GM18519 (cell line): ENCODE data around the gene ATP9B.

ENCODE experiments used
- ATAC-seq: cut with Tn5 transposase; IDR thresholded peaks from one replicate; pipeline ENCODE4 v1.9.1; 2021; ENCODE audit warnings: mild to moderate bottlenecking, moderate library complexity; ENCODE audit not compliant: unreplicated experiment, low FRiP score

The ATP9B gene

DNA sequence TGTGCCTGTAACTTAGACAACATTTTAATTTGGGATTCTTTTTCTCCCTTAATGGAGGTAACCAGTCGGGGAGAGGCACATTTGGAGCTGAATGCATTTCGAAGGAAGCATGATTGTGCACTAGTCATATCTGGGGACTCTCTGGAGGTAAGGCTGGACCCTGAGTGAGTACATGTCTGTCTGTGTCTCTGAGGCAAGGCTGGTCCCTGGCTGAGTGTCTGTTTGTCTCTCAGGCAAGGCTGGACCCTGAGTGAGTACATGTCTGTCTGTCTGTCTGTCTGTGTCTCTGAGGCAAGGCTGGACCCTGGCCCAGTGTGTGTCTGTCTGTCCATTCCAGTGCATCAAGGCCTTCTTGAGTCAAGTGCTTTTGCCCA is 275.0 kb downstream of the ATP9B start:
- ATAC-seq, result no peak

DNA sequence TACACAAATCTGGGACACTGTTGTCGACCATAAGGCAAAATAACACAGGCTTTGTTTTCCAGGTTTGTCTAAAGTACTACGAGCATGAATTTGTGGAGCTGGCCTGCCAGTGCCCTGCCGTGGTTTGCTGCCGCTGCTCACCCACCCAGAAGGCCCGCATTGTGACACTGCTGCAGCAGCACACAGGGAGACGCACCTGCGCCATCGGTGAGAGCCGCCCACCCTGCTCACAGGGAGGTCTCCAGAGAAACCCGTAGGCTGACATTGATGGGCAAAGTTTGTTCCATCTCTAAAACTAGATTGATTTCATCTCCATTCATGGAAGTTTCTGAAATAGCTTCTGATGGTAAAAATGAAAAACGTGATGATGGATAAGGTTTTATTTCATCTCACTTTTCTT is 276.2 kb downstream of the ATP9B start:
- ATAC-seq, result no peak

DNA sequence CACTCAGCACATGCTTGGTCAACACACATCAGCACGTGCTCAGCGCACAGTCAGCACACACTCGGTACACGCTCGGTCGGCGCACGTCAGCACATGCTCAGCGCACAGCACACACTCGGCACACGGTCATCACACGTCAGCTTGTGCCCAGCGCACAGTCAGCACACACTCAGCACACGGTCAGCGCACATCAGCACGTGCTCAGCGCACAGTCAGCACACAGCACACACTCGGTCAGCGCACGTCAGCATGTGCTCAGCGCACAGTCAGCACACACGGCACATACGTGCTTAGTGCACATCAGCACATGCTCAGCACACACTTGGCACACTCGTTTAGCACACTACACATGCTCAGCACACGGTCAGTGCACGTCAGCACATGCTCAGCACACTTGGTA is 276.8 kb downstream of the ATP9B start:
- ATAC-seq, result no peak

DNA sequence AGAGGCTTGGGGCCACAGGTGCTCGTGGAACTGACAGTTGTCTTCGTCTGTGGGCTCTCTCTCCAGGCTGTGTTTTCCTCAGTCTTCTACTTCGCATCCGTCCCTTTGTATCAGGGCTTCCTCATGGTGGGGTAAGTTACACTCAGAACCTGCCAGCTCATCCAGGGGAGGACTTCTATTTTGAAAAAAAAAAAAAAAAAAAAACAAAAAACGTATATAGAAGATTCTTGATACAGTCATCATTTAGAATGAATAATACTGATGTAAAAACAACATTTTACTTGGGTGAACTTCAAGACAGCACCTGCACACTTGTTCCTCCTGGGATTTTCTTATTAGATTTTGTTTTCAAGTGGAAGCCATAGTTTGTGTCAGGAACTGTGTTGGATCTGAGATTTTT is 278.9 kb downstream of the ATP9B start:
- ATAC-seq, result no peak

DNA sequence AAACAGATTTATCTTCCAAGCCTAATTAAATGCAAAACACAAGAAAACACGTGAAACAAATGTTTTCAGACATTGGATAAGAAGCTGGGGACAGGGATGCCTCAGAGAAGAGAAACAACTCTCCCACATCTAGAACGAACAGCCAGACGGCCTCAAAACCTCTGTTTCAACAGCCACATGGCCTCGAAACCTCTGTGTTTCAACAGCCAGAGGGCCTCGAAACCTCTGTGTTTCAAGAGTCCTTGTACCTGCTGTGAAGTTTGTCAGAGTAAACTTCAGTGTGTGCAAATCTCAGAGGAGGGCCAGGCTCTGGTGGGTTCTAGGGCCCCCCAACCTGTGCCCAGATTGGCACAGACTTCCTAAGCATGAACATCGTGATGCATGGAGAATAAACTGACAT is 283.2 kb downstream of the ATP9B start:
- no peak for ATAC-seq

DNA sequence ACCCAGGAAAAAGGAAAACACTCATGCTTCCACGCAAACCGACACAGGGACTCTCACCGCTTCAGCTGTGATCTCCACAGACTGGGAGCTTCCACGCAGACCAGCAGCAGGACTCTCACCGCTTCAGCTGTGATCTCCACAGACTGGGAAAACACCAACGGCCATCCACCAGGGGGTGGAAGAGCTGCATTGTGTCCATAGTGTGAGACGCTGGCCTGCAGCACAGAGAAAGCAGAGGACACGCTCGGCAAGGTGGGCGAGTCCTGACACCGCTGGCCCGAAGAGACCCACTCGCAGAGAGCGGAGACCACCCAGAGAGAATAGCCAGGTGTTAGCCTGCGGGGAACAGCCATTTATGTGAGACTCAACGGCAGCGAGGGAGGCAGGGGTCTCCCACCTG is 284.1 kb downstream of the ATP9B start:
- ATAC-seq, result no peak

DNA sequence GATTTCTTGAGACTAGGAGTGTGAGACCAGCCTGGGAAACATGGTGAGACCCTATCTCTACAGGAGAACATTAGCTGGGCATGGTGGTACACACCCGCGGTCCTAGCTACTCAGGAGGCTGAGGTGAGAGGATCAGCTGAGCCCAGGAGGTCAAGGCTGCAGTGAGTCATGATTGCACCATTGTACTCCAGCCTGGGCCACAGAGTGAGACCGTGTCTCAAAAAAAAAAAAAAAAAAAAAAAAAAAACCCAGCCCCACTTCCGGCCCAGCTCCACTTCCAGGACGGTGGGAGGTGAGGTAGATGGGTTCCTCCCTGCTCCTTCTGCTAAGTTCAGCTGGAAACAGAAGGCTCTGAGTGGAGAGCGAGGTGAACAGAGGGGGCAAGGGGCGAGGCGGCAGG is 285.2 kb downstream of the ATP9B start:
- no peak for ATAC-seq

DNA sequence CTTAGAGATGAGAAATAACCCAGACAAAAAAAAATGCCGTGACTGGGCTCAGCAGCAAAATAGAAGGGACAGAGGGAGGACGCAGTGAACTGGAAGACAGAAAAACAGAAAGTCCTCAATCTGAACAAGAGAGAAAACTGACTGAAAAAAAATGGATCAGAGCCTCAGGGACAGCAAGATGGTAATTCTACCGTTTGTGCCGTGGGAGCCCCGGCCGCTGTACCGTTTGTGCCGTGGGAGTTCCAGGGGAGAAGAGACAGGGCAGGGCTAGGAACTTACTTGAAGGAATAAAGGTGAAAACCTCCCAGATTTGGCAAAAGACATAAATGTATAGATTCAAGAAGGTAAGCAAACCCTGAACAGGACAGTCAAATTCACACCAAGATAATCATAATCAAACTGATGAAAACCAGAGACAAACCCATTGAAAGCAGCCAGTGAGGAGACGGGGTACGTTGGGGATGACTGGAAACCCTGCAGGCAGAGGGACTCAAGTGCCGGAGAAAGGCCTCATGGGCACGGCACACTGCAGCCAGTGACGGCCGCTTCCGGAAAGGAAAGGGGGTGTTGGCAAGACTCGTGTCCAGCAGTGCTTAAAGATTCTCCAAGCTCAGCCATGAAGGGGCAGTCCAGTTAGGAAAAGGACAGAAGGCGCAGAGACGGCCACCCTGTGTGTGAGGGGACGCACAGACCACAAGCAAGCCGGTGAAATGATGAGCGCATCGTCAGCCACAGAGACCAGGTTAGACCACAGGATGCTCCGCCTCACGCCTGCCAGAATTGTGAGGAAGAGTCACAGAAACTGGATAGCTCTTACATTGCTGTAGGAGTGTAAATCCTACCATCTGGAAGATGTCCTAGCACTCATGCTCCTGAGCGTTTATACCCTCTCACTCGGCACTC is 286.5 kb downstream of the ATP9B start:
- peak; percentile 21 for ATAC-seq

DNA sequence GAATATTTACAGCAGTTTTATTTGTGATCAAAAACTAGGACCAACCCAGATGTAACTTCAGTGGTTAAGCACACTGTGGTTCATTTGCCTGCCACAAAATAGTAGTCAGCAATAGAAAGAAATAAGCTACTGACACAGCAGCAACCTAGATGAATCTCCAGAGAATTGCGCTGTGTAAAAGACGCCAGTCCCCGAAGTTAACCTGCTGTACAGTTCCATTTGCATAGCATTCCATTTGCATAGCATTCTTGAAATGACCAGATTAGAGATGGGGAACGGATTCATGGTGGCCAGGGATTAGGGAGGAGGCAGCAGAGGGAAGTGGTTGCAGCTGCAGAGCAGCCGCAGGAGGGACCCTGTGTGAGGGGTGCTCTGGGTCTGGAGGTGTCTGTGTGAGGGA is 287.2 kb downstream of the ATP9B start:
- ATAC-seq, result peak; percentile 88

DNA sequence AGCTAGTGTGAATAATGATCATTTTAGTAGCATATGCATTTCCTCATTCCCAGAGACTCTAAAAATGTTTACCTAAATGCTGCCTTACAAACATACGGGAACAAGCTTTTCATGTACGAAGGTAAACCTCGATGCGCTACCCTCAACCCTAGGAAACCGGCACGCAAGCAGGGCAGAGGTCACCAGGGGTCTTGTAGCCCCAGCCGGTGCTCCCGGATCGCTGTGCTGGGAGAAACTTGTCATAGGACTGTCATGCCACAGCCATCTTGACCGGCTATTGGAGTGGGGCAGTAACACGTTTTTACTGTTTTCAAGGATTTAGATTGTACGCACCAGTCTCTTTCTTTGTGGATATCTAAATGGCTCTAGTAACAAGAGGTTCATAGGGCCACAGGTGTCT is 291.7 kb downstream of the ATP9B start:
- ATAC-seq, result no peak

DNA sequence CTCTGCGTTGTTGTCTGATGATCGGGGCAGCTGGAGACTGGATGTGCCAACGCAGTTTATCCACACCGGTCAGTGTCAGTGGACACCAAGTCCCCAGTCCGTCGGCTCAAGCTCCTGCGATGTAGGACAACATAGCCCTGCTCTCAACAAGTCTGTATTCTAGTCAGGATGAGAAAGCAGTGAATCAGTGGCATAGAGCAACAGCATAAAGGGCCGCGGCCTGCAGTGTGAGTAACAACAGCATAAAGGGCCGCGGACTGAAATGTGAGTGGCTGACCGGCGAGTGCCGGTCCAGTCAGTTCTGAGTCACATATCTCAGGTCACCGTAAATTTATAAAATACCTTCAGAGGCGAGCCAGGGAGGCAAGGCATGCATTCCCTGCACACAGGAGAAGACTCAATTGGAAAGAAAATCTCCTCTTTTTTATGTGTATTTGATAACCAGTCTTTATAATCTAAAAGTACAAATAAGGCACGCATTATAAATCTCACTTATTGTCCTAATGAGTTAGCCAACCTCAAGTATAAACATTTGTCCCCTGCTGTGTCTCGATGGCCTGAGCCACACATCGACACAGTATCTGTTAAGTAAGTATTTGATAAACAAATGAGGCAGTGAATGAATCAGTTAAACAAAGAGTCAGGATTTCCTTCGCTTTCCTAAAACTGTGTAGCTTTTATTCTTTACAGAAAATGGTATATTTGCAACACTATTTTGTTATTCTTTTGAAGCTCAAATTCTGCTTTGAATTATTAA is 292.8 kb downstream of the ATP9B start:
- no peak for ATAC-seq

DNA sequence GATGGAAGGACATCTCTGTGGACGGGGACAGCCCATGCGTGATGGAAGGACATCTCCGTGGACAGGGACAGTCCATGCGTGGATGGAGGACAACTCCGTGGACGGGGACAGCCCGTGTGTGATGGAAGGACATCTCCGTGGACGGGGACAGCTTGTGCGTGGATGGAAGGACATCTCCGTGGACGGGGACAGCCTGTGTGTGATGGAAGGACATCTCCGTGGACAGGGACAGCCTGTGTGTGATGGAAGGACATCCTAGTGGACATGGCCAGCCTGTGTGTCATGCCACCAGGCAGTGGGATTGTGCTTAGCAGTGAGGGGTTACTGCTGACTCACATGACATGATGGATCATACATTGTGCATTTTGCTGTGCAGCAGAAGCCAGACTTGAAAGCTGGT is 296.5 kb downstream of the ATP9B start:
- no peak for ATAC-seq

DNA sequence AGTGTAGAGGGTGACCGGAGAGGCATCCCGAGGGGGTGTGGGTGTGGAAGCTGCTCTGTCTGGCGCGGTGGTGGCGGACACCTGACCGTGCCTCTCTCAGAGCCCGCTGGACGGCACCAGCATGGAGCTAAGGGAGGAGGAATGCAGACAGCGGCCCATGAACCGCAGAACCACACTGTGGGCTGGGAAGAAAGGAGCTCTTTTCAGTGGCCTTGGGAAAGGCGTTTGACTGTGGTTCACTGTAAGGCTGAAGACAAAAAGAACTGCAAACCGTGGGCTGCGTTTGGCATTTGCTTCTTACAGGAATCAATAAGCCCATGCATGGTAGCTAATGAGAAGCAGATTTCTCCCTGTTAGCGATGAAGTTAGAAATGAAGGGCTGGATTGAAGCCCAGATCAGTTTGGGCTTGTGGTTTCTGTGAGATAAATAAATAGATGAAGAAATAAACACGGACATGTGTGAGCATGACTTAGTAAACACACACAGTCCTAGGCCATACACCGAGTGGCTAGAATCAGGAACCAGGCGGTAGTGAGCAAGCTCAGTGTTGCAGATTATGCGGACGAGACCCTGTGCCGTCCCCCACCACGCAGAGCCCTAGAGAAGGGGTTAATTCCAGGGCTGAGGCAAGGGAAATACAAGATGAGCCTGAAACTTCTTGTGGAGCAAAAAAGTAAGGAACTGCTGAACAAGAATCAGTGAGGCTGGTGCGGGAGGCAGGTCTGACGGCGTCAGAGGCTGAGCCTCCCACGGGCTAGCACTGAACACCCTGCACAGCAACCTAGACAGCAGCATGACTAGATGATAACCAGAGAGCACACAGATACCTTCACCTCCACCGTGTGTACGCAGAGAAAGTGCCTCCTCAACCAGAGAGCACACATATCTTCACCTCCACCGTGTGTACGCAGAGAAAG is 297.2 kb downstream of the ATP9B start:
- ATAC-seq, result no peak

DNA sequence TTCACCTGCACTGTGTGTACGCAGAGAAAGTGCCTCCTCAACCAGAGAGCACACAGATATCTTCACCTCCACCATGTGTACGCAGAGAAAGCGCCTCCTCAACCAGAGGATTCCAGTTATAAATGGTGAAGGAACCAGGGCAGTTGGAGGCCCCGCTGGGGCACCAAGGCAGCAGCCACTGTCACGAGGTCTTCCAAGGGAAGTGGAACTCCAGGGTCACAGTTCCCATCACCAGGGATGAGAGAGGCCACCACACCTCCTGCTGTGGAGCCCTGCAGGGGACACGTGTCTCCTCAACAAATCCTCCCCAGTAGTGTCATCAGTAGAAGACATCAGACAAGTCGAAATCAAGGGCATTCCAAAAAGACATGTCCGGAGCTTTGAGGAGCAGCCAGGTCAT is 298.3 kb downstream of the ATP9B start:
- ATAC-seq, result no peak

DNA sequence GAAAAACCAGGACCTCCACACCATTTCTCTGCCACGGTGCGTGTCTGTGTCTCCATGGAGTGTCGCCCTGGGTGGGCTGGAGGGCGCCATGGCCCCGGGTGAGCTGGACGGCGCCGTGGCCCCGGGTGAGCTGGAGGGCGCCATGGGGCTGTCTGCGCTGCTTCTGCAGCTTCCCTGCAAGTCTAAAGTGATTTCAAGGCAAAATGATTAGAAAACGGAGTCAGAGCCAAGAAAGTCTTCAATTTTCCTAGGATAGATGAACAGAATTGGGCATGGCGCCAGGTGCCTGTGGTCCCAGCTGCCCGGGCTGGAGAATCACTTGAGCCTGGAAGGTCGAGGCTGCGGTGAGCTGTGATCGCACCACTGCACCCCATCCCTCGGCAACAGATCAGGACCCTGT is 298.8 kb downstream of the ATP9B start:
- no peak for ATAC-seq

DNA sequence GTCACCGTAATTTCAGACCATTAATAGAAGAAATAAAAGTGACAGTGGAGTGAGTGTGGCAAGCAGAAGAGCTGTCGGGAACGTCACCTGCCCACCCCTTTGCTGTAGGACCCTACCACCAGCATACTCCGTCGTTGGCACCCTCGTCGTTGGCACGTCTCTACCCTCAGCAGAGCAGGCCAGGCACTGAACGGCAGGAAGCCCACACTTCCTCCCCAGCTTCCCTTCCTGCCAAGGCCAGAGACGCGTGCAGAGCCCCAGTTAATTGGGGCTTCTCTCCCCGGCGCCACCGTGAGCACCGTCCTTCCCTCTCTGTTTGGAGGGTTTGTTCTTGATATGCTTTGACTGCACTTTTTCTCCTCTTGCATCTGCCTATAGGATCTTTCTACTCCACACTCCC is 299.5 kb downstream of the ATP9B start:
- no peak for ATAC-seq

DNA sequence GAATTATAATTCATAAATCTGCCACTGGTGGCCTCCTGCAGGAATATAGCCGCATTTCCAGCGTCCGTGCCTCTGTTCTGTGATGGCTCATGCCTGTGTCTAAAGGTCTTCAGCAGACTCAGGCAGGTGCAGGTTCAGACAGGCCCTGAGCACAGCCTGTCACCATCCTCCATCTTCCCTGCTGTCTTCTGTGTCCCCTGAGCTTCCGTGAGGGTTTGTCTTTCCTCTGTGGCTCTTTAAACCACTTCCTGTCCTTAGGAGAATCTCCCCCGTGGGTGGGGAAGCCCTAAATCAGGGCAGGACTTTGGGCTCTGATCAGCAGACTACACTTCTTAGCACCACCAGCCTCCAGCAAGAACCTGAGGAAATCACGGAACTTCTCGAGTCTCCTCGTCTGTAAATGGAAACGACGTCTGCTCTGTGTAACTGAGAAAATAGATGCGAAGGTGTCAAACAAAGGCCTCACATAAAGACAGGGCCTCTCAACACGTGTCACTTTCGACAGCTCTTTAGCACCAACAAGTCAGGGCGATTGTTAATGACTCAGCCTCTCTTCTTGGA is 302.4 kb downstream of the ATP9B start:
- no peak for ATAC-seq

DNA sequence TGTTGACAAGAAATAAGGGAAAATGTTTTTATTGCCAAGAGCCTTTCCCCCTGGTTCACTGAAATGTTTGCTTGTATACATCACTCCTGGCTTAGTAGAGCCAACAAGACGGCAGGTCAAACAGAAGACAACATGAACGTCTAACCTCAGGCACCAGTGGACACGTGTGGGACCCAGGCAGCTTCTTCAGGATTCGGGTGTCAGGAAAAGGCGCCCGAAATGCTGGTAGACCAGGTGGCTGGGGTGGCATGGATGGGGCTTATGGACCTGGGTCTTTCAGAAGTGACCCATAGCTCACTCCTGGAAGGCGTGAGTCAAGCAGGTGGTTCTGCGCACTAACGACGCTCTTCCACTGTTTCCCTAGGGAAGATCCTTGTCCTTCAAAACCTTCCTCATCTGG is 303.3 kb downstream of the ATP9B start:
- ATAC-seq, result no peak

DNA sequence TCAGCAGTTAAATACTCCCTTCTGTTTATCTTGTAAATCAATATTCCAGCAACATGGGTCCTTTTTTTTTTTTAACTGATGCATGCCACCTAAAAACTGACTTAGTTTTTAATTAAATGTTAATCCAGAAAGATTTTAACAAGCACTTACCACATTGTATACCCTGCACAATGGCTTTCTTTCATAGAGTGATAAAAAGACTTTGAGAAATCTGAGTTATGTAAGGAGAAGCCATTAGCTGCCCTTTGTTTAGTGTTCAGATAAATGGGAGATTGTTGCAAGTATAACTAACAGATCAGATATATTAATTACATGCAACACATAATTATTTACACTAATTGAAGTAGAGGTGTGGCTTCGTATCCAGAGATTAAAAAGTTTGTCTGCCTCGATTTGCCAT is 303.8 kb downstream of the ATP9B start:
- ATAC-seq, result no peak

DNA sequence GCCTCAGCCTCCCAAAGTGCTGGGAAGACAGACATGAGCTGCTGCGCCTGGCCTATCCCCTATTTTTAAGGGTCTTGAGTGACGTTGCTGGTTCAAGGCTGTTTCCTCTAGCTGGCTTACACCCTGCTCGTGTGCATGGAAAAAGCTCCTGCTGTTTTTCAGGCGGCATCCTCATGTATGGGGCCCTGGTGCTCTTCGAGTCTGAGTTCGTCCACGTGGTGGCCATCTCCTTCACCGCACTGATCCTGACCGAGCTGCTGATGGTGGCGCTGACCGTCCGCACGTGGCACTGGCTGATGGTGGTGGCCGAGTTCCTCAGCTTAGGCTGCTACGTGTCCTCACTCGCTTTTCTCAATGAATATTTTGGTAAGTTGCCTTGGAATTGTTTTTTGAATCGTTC is 304.5 kb downstream of the ATP9B start:
- no peak for ATAC-seq
